AG09319 (cell line): ENCODE results near the gene HDAC4.

Source experiments
- DNase-seq: peaks from one replicate; pipeline ENCODE4 v3.0.0-alpha.2; 2010; ENCODE audit warnings: low read depth; ENCODE audit errors: extremely low read depth
- TF ChIP-seq, protein P1 (sequence below): IDR thresholded peaks from 2 replicates; pipeline ENCODE4 v1.5.1; 2011; ENCODE audit warnings: low read depth, mild to moderate bottlenecking, inconsistent platforms, low read length, moderate library complexity

Gene HDAC4

DNA sequence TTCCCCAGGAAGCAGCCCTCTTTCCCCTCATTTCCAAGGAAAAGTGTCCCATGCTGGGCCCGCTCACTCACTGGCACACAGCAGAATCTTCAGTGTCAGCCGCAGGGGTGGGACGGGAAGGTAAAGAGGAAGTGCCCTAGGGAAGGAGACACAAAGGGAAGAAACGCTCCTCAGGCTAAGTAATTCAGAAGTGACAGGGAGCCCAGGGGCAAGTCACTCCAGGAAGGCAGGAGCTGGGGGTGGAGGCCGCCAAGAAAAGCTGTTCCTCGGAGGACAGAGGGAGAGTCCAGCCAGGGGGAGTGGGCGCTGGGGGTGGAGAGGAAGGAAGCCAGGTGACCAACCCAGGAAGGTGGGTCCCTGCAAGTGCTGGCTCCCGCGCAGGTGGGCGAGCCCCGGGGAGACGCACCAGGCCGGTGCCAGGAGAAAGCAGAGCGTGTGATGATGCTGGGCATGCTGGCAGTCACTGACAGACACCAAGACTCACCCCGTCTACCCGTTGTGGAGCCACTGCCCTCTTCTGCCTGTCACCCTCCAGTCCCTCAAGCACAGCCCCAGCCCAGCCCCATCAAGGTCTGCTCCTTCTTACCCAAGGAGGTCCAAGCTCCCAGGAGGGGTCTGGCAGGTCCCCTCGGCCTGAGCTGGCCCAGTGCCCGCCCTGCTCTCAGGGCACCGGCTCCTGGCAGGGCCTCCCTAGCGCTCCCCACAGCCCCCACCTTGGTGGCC is 21.7 kb downstream of the HDAC4 start:
- TF ChIP-seq, protein P1, sequence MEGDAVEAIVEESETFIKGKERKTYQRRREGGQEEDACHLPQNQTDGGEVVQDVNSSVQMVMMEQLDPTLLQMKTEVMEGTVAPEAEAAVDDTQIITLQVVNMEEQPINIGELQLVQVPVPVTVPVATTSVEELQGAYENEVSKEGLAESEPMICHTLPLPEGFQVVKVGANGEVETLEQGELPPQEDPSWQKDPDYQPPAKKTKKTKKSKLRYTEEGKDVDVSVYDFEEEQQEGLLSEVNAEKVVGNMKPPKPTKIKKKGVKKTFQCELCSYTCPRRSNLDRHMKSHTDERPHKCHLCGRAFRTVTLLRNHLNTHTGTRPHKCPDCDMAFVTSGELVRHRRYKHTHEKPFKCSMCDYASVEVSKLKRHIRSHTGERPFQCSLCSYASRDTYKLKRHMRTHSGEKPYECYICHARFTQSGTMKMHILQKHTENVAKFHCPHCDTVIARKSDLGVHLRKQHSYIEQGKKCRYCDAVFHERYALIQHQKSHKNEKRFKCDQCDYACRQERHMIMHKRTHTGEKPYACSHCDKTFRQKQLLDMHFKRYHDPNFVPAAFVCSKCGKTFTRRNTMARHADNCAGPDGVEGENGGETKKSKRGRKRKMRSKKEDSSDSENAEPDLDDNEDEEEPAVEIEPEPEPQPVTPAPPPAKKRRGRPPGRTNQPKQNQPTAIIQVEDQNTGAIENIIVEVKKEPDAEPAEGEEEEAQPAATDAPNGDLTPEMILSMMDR = no peak
- no peak for DNase-seq

DNA sequence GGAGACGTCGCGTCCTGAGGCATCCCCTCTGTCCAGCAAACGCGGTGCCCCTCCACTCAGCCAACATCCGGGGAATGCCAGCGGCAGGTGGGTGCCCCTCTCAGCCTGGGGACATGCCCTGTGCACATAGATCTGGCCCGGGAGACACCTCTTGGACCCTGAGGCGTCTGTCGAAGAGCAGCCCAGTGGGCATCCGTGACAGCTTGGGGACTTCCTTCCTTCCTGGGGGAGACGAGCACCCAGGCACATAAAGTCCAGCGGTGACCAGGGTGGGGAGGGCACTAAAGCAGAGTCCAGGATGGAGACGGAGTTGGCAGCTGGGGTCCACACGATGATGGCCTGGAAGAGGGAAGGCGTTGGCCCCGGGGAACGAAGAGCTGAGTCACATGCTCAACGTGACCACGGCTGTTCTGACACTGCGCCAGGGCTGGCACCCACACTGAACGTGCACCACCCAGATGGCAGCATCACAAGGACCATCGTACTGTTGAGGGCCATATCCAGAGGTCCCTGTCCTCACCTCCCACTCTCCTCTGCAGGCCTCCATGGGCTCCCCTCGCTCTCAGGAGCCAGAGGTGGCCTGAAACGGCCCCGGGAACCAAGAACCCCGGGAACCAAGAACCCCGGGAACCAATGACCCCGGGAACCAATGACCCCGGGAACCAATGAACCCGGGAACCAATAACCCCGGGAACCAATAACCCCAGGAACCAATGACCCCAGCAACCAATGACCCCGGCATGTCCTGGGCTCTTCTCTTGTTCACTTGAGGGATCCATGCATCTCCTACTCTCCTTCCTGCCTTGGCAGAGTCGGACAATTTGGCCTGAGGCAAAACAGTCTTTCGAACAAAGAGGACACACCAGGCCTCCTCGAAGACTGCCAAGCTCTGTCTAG is 22.6 kb downstream of the HDAC4 start:
- TF ChIP-seq, protein P1 = no peak
- DNase-seq = no peak

DNA sequence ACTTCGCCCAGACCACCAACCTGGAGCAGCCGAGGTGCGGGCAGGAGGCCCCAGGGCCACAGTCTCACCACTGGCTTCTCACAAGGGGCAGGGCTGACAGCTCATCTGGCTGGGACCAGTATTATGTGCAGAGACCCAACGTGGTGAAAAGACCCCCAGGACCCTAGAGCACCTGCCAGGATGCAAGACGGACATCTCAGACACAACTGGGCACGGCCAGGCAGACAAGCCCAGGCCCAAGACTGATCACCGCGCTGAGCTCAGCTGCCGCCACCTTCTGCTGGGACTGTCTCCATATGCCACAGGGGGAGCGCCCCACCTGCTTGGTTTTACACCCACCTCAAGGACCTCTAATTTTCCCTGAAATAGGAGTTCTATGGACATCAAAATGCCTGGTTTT is 23.2 kb downstream of the HDAC4 start:
- TF ChIP-seq, protein P1 = no peak

DNA sequence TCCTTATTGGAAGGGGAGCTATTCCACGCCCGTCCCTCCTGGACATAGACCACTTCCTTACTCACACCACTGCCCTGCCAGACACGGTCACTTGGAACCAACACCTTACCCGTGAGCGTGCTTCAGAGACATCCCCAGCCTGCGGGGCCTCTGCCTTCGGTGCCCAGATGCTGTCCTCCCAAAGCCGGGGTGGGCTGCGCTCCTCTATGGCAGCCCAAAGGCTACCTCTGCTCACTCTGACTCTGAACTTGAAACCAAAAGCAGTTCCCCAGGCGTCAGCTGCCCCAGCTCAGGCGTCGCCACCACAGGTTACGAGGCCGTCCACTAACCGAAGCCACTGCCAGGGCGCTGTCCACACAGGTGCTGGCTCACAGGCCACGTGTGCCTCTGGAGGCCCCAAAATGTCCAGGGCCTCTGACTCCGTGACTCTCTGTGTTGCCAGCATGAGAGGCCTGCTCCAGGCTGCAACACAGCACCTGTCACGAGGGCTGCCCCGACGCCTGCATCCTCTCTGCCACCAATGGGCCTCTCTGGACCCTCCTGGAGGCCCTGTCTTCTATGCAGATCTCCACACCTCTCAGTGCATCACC is 23.8 kb downstream of the HDAC4 start:
- no peak for DNase-seq
- TF ChIP-seq, protein P1 = no peak

More for the DNA sequence above, 23.2 kb downstream of the HDAC4 start:
- no peak for DNase-seq

DNA sequence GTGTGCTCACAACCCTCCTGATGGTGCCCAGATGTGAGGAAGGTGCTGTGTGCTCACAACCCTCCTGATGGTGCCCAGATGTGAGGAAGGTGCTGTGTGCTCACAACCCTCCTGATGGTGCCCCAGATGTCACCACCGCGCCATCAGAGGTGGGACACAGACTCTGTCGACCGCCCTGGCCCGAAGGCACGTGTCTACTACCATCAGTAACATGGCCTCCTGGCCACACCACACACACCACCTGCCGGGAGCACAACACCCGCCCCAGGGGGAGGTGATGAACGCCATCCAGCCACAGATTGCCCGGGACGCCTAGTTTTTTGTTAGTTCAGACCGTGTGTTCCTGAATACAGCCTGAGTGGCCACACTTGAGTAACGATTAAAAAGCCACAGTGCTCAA is 24.5 kb downstream of the HDAC4 start:
- TF ChIP-seq, protein P1 = no peak
- no peak for DNase-seq

DNA sequence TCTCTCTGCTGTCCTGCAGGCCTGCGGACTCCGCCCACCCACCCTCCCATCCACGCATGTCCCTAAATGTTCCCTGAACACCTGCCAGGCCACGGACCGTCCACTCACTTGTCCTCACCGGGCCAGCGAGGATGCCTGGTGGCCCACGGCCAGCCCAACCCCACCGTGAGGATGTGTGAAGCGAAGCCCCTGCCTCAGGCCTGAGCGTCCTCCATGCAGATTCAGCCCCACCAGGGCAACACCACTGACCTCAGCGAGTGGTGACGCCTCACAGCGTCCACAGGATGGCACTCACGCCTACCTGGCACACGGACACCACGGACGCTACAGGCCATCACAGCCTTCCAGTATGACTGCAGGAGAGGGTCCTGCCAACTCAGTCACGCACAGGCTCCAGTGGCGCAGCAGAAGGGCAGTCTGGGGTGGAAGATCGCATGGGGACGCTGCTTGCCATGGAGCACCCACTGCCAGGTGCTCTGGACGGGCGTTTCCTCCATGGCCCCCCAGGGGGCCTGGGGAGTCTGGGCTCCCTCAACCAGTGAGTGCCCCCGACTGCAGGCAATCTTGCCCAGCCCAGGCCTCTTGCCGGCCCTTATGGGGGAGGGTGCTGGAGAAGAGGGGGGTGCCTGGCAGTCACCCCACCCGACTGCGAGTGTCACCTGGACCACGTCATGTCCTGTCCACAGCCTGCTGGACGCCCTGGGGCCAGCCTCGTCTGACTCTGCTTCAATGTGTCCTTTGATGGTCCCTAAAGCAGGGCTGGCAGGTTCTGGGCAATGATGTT is 25.4 kb downstream of the HDAC4 start:
- no peak for DNase-seq
- TF ChIP-seq, protein P1 = no peak
